ENCODE data around the gene MINDY4. TPM values are rescaled to one million over a fixed set of nuclear protein-coding genes. Genes with fewer than 3 reads are reported as not detected.

Gene MINDY4
- total RNA-seq, 1 donor from 2014 or later = 8.4 TPM

DNA sequence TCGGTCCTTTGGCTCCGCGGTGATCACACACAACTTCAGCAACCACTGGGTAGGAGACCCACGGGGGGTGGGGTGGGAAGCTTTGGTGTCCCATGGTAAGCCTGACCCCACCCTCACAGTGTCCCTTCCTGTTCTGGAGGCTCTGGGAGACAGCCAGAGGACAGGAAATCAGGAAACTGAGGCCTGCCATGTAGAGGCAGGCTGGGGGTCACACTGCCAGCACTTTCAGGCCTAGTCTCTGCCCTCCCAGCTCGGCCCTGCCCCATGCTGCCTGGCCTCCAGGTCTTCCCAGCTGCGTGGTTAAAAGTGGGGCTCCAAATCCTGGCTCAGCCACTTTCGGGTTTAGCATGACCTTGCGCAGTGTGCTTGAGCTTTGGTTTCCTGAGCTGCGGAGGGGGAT lies 151.4 kb downstream of the MINDY4 start:
- DNase-seq (ENCODE audit: extremely low spot score, unreplicated experiment) = peak; percentile 50
- TF ChIP-seq, protein P1, sequence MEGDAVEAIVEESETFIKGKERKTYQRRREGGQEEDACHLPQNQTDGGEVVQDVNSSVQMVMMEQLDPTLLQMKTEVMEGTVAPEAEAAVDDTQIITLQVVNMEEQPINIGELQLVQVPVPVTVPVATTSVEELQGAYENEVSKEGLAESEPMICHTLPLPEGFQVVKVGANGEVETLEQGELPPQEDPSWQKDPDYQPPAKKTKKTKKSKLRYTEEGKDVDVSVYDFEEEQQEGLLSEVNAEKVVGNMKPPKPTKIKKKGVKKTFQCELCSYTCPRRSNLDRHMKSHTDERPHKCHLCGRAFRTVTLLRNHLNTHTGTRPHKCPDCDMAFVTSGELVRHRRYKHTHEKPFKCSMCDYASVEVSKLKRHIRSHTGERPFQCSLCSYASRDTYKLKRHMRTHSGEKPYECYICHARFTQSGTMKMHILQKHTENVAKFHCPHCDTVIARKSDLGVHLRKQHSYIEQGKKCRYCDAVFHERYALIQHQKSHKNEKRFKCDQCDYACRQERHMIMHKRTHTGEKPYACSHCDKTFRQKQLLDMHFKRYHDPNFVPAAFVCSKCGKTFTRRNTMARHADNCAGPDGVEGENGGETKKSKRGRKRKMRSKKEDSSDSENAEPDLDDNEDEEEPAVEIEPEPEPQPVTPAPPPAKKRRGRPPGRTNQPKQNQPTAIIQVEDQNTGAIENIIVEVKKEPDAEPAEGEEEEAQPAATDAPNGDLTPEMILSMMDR (conservative IDR thresholded peaks at IDR 0.05) = no peak
- Mint-ChIP-seq H3K27ac (no peak overlapping the region), H3K4me1 (ENCODE audit: unreplicated experiment) (peaks cover 13% of the 10 kb centered on the region), H3K9me3 (no peaks in the 10 kb centered on the region), H3K36me3 (no peaks in the 10 kb centered on the region), H3K4me3 (no peak overlapping the region), H3K27me3 (no peaks in the 10 kb centered on the region)

DNA sequence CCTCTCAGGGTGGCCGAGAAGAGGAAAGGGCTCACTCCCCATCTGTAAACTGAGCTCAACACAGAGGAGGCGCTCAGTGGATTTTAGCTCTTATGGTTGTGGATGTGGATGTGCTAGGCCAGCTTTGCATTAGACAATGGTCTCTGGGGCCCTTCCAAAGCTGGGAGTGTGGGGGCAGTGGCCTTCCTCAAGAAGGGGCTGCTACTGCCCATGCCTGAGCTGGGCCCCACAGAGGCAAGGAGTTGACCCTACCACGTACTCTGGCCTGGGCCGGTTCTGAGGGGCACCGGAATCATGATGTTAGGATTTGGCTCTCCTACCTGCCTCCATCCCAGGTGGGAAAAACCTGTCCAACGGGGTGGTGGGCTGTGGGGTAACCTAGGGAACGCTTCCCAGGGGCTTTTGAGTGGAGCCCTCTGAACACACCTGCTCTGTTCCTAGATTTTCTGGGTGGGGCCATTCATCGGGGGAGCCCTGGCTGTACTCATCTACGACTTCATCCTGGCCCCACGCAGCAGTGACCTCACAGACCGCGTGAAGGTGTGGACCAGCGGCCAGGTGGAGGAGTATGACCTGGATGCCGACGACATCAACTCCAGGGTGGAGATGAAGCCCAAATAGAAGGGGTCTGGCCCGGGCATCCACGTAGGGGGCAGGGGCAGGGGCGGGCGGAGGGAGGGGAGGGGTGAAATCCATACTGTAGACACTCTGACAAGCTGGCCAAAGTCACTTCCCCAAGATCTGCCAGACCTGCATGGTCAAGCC lies 152.0 kb downstream of the MINDY4 start:
- Mint-ChIP-seq H3K27ac (no peak overlapping the region), H3K4me3 (no peak overlapping the region), H3K4me1 (ENCODE audit: unreplicated experiment) (peaks cover 13% of the 10 kb centered on the region), H3K9me3 (no peaks in the 10 kb centered on the region), H3K27me3 (no peaks in the 10 kb centered on the region), H3K36me3 (no peaks in the 10 kb centered on the region)
- TF ChIP-seq, protein P1 (conservative IDR thresholded peaks at IDR 0.05) = no peak
- DNase-seq (ENCODE audit: extremely low spot score, unreplicated experiment) = peak; percentile 56

DNA sequence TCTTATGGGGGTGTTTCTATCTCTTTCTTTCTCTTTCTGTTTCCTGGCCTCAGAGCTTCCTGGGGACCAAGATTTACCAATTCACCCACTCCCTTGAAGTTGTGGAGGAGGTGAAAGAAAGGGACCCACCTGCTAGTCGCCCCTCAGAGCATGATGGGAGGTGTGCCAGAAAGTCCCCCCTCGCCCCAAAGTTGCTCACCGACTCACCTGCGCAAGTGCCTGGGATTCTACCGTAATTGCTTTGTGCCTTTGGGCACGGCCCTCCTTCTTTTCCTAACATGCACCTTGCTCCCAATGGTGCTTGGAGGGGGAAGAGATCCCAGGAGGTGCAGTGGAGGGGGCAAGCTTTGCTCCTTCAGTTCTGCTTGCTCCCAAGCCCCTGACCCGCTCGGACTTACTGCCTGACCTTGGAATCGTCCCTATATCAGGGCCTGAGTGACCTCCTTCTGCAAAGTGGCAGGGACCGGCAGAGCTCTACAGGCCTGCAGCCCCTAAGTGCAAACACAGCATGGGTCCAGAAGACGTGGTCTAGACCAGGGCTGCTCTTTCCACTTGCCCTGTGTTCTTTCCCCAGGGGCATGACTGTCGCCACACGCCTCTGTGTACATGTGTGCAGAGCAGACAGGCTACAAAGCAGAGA lies 152.7 kb downstream of the MINDY4 start:
- H3K9me3 Mint-ChIP-seq = no peaks in the 10 kb centered on the region
- H3K27me3 Mint-ChIP-seq = no peaks in the 10 kb centered on the region
- no peak overlapping the region for H3K27ac Mint-ChIP-seq
- DNase-seq (ENCODE audit: extremely low spot score, unreplicated experiment) = peak; percentile 44
- TF ChIP-seq, protein P1 (conservative IDR thresholded peaks at IDR 0.05) = no peak
- no peaks in the 10 kb centered on the region for H3K36me3 Mint-ChIP-seq
- peaks cover 13% of the 10 kb centered on the region for H3K4me1 Mint-ChIP-seq (ENCODE audit: unreplicated experiment)
- H3K4me3 Mint-ChIP-seq = no peak overlapping the region

DNA sequence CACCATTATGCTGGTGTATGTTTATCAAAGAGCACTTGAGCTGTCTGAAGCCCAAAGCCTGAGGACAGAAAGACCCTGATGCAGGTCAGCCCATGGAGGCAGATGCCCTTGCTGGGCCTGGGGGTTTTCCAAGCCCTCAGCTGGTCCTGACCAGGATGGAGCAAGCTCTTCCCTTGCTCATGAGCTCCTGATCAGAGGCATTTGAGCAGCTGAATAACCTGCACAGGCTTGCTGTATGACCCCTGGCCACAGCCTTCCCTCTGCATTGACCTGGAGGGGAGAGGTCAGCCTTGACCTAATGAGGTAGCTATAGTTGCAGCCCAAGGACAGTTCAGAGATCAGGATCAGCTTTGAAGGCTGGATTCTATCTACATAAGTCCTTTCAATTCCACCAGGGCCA lies 153.4 kb downstream of the MINDY4 start:
- TF ChIP-seq, protein P1 (conservative IDR thresholded peaks at IDR 0.05) = no peak
- no peak overlapping the region for H3K27ac Mint-ChIP-seq
- H3K4me1 Mint-ChIP-seq (ENCODE audit: unreplicated experiment) = peaks cover 10% of the 10 kb centered on the region
- no peak overlapping the region for H3K4me3 Mint-ChIP-seq
- H3K9me3 Mint-ChIP-seq = no peaks in the 10 kb centered on the region
- peak; percentile 44 for DNase-seq (ENCODE audit: extremely low spot score, unreplicated experiment)
- H3K36me3 Mint-ChIP-seq = no peaks in the 10 kb centered on the region
- H3K27me3 Mint-ChIP-seq = no peaks in the 10 kb centered on the region

DNA sequence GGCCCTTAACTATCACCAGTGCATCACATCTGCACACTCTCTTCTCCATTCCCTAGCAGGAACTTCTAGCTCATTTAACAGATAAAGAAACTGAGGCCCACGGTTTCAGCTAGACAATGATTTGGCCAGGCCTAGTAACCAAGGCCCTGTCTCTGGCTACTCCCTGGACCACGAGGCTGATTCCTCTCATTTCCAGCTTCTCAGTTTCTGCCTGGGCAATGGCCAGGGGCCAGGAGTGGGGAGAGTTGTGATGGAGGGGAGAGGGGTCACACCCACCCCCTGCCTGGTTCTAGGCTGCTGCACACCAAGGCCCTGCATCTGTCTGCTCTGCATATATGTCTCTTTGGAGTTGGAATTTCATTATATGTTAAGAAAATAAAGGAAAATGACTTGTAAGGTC lies 153.9 kb downstream of the MINDY4 start:
- DNase-seq (ENCODE audit: extremely low spot score, unreplicated experiment) = peak; percentile 48
- Mint-ChIP-seq H3K36me3 (no peaks in the 10 kb centered on the region), H3K9me3 (no peaks in the 10 kb centered on the region), H3K27me3 (no peaks in the 10 kb centered on the region), H3K4me1 (ENCODE audit: unreplicated experiment) (peaks cover 9% of the 10 kb centered on the region), H3K27ac (no peak overlapping the region), H3K4me3 (no peak overlapping the region)
- TF ChIP-seq, protein P1 (conservative IDR thresholded peaks at IDR 0.05) = no peak

Data from type B pancreatic cell (in vitro differentiated cells).